IgD-negative memory B cell (primary cell): ENCODE data around the gene AOPEP. TPM values are rescaled to one million over a fixed set of nuclear protein-coding genes. Genes with fewer than 3 reads are reported as not detected.
A peak's percentile ranks its signal among the peaks of the same experiment; 100 is the strongest.

Experiments
- H3K27ac Mint-ChIP-seq, 3 donors: one replicate each; pipeline ENCODE4 v1.8.0; 2020 to 2022; ENCODE audit warnings: mild to moderate bottlenecking in 3 of 3, mixed read lengths in 3 of 3, moderate library complexity in 1 of 3
- H3K27me3 Mint-ChIP-seq: one replicate; pipeline ENCODE4 v1.8.0; 2021; ENCODE audit warnings: mixed read lengths
- H3K36me3 Mint-ChIP-seq: one replicate; pipeline ENCODE4 v1.8.0; 2020; ENCODE audit warnings: mild to moderate bottlenecking, mixed read lengths
- H3K4me1 Mint-ChIP-seq, 3 donors: one replicate each; pipeline ENCODE4 v1.8.0; 2020 to 2022; ENCODE audit warnings: mixed read lengths in 3 of 3, mild to moderate bottlenecking in 1 of 3
- H3K4me3 Mint-ChIP-seq, 4 donors: one replicate each; pipeline ENCODE4 v1.8.0; 2020 to 2022; ENCODE audit warnings: mild to moderate bottlenecking in 4 of 4, mixed read lengths in 4 of 4, moderate library complexity in 3 of 4
- H3K9me3 Mint-ChIP-seq, 3 donors: one replicate each; pipeline ENCODE4 v1.8.0; 2020 to 2021; ENCODE audit warnings: mixed read lengths in 3 of 3, mild to moderate bottlenecking in 1 of 3
- polyA plus RNA-seq: library from polyadenylated mRNA; unstranded; fragments of 300-500 nt; fragmentation: Illumina TruSeq; gene quantifications from one replicate; pipeline ENCODE4 v1.2.3, GENCODE V29; 2021

Gene AOPEP
- polyA plus RNA-seq, 1 donor from 2014 or later: 4.5 TPM

DNA sequence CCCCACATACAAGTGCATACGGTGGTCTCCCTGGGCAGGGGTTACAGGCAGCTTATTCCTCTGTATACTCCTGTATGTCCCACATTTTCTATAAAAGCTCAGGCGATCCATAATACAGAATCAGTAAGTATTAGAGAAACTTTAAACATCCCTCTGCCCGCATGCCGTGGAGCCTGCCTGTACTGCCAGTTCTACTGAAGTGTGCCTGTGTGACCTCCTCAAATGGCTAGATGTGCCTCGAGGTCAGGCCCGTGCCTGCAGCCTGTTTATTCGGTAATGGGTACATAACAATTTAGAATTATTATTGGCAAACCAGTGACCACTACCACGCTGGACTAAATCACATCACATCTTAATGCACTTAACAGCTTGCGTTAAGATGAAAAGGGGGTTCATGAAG, 400.2 kb downstream of the AOPEP start:
- H3K9me3 Mint-ChIP-seq: no peaks in the 10 kb centered on the region
- no peaks in the 10 kb centered on the region for H3K4me1 Mint-ChIP-seq
- H3K4me3 Mint-ChIP-seq: peak overlapping the region in 1 of 4 donors; percentile 68
- no peak overlapping the region for H3K27ac Mint-ChIP-seq
- H3K27me3 Mint-ChIP-seq: no peaks in the 10 kb centered on the region
- H3K36me3 Mint-ChIP-seq: peaks cover 6% of the 10 kb centered on the region

DNA sequence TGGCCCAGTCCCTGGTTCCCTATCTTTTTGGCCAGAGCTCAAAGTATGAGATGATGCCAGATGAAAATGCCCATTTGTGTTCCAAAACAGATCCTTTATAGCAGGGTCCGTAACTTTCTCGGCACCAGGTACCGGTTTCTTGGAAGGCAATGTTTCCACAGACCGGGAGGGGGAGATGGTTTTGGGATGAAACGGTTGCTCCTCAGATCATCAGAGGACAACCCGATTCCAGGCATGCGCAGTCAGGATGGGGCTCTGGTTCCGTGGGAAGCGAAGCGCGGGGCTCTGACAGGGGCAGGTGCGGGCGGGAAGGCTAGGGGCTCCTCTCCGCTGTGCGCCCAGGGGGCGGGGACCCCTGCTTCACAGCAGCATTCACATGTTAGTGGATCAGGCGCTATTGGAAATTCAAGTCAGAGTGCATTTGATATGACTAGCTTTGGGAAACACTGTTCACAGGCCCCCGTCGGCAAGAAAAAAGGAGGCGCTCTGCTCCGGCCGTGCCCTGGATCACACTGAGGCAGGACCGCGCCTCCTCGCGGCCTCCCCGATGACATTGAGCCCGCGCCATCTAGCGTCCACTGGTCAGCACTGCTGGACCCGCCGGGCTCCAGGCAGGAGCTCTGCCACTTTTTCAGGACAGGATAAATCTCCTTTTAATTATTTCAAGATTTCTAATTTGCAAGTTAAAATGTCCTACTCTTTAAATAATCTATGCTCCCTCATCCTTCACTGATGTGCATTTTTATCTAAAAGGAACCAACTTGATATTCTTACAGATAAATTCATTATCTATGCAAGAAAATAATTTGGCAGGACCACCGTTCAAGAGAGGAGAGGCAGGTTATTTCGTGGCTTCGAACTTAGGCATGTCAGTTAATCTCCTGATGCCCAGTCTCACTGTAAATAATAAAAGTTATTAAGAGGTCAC, 401.0 kb downstream of the AOPEP start:
- H3K4me3 Mint-ChIP-seq: peak overlapping the region in 1 of 4 donors; percentile 45
- no peaks in the 10 kb centered on the region for H3K4me1 Mint-ChIP-seq
- no peak overlapping the region for H3K27ac Mint-ChIP-seq
- no peaks in the 10 kb centered on the region for H3K27me3 Mint-ChIP-seq
- no peaks in the 10 kb centered on the region for H3K9me3 Mint-ChIP-seq
- peaks cover 4% of the 10 kb centered on the region for H3K36me3 Mint-ChIP-seq

DNA sequence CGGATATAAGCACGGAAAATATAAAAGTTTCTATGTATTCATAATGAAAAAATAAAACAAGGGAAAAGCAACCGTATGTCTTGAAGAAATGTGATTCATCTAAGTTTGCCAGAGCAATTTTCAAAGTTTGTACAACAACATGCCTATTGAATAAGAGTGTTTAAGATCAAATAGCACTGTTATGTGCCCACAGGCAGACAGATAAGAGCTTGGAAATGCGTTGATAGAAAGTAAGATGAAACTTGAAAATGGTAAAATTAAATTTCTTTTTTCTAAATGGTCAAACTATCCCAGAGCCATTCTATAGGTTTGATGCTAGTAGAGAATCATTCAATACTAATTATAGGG, 401.7 kb downstream of the AOPEP start:
- Mint-ChIP-seq H3K4me3 (no peak overlapping the region), H3K9me3 (no peaks in the 10 kb centered on the region), H3K27me3 (no peaks in the 10 kb centered on the region), H3K4me1 (no peaks in the 10 kb centered on the region), H3K27ac (peak overlapping the region in 1 of 3 donors; percentile 10), H3K36me3 (peaks cover 4% of the 10 kb centered on the region)

DNA sequence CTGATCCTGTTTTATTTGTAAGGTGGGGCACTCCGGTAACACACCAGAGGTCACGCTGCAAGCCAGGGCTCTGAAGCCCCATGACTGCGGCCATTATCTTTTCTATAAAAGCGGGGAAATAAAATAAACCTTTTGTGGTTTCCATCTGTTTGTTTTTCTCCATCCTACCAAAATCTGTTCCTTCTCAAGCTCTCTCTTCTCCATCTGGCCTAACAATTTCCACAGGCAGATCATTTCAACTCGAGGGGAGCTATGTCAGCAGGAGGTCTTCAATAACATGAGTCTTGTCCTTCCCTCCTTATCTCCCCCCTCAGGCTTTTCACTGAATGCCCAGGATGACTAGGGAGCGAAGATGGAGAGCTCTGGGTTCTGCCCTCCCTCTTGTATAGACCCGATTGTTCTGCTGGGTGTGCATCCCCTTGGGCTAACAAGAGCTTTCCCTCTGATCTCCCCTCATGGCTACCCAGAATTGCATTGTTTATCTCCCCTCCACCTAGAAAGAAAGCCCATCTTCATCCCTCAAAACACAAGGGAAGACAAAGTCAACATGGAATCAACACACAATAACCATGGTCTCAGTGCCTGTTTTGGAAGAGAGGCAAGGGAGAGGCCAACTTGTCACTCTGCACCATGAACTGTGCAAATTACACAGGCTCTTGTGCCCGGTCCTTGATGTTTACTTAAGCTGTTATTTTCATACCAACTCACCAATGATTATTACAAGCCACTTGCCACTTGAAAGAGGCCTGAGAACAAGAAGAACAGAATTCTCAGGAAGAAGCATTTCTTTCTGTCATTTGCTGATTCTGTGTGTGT, 403.2 kb downstream of the AOPEP start:
- Mint-ChIP-seq H3K4me3 (no peak overlapping the region), H3K4me1 (no peaks in the 10 kb centered on the region), H3K27me3 (no peaks in the 10 kb centered on the region), H3K36me3 (peaks cover under 1% of the 10 kb centered on the region), H3K27ac (peak overlapping the region in 1 of 3 donors; percentile 45), H3K9me3 (no peaks in the 10 kb centered on the region)

DNA sequence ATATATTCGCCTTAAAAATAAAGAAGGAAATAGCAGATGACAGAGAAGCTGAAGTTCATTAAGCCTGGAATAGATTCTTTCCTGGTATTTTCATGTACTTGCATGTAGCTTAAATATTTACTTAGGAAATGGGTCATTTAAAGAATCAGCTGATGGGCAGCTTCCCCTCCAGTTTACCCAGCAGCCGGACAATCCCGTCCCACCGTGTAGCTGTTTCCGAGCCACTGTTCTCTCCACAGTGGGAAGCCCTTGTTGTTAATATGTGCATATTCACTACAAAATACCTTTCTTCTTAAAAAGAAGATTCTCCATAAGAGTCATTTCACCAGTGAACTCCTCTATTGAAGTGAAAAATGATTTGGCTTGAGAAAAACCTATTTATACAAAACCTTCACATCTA, 404.0 kb downstream of the AOPEP start:
- Mint-ChIP-seq H3K9me3 (no peaks in the 10 kb centered on the region), H3K36me3 (no peaks in the 10 kb centered on the region), H3K4me1 (no peaks in the 10 kb centered on the region), H3K27me3 (no peaks in the 10 kb centered on the region), H3K4me3 (no peak overlapping the region), H3K27ac (peak overlapping the region in 1 of 3 donors; percentile 45)

DNA sequence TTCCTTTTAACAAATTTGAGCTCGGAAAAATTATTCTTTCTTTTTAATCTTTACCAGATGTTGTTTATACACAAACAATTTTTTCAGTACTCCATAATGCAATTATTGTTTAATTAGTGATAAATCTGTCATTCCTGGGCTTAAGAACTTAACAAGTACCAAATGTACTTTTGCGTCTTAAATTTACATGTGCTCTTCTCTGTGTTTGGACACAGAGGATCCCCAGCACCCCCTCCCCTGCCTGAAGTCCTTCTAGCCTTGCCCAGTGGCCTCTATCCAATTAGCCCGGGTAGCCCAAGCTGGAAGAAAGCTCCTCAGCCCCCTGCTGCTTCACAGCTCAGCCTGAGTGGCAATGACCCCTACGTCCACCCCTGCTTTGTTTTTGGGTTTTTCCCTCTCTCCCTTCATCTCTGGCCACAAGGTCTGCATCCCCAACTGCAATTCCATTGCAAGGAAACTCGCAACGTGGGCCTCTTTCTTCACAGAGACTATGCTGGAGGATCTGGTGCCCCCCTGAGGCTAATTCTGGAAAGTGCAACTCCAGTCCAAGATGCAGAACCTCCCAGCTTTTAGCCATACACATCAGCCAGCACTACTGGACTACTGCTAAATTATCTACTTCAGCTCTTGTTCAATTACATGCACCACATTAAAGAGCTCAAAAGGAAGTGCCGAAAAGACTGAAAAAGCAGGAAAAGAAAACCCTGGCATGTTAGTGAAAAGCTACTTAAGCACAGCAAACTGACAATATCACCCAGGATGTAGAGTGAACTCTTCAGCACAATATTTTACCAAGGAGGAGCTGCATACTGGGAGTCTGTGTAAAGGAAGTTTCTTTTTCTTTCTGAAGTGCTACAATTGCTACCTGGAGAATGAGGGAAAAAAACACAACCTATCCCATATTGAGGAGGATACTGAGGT, 404.8 kb downstream of the AOPEP start:
- Mint-ChIP-seq H3K27ac (no peak overlapping the region), H3K9me3 (no peaks in the 10 kb centered on the region), H3K4me1 (no peaks in the 10 kb centered on the region), H3K4me3 (no peak overlapping the region), H3K27me3 (no peaks in the 10 kb centered on the region), H3K36me3 (no peaks in the 10 kb centered on the region)

DNA sequence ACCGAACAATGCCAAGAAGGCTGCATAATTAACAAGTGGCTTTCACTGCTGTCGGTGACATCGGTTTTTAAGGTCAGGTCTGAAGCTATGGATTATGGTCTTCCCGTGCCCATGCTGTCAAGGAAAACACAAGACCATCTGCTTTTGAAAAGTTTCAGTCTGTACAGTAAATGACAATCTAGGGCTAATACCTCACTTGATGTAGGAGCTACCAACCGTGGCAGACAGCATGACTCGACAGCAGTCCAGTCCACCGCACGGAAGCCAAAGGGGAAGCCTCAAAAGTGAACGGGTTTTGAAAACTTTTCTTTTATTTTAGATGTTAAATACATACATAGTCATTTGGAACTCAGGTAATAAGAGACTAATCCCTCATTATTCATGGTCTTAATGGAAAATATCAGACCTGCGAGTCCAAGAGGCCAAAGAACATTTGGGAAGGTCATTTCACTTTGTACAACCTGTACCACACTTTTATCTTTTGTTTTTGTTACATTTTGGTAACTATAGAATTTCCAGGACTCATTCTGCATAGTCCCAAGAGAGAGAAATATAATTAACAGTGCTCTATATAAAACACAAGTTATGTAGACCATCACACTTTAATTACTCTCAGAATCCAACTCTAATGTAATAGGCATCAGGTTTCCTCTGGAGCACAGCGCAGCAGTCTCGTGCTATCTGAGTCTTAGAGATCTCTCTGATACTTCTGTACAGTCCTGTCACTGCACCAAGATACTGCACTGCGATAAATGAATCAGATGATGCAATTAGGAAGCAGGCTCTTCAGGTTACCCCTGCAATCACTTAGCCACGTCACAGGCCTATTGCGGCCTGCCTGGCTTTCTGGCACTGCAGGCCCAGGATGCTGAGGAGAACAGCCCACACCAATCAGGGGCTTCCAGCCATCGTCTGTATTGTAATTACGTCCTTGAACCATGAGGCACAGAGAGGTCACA, 406.1 kb downstream of the AOPEP start:
- Mint-ChIP-seq H3K27me3 (no peaks in the 10 kb centered on the region), H3K9me3 (no peaks in the 10 kb centered on the region), H3K4me3 (no peak overlapping the region), H3K4me1 (no peaks in the 10 kb centered on the region), H3K27ac (no peak overlapping the region), H3K36me3 (peaks cover 5% of the 10 kb centered on the region)

DNA sequence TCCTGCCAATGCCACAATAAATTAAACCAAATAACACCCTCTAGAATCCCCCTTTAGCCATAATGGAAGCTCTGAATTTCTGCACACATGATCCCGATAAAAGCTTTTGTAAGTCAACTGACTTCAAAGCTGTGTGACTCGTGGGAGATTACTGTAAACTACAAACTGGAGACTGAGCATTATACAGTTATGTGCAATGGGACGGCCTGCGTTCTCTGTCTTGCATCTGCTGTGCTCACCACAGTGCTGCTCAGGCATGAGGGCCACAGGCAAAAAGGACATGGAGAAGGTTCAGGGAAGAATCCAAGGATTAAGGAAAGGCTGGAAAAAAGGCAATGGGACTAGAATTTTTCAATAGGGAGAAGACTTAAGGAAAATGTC, 406.8 kb downstream of the AOPEP start:
- H3K36me3 Mint-ChIP-seq: peaks cover 7% of the 10 kb centered on the region
- no peak overlapping the region for H3K27ac Mint-ChIP-seq
- H3K4me1 Mint-ChIP-seq: no peaks in the 10 kb centered on the region
- H3K27me3 Mint-ChIP-seq: no peaks in the 10 kb centered on the region
- H3K4me3 Mint-ChIP-seq: no peak overlapping the region
- H3K9me3 Mint-ChIP-seq: no peaks in the 10 kb centered on the region

DNA sequence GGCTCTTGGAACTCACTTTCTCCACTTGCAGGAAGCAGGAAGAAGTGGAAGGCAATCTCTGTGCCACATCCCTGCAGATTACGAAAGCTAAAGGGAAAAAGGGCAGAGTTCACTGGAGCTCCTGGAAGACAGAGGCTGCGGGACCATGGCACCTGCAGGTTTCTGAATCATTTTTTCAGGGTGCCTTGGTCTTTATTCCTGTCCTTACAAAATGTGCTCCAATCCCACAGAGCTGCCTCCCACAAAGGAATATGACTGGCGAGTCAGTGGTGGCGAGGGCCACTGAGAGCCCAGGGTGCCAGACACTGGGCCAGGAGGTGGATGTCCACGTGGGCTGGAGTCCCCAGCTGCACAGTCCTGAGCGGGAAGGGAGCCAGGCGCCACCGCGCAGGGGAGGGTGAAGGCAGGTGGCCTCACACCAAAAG, 408.0 kb downstream of the AOPEP start:
- Mint-ChIP-seq H3K4me1 (no peaks in the 10 kb centered on the region), H3K9me3 (no peaks in the 10 kb centered on the region), H3K27ac (no peak overlapping the region), H3K27me3 (no peaks in the 10 kb centered on the region), H3K4me3 (no peak overlapping the region), H3K36me3 (peaks cover 9% of the 10 kb centered on the region)

DNA sequence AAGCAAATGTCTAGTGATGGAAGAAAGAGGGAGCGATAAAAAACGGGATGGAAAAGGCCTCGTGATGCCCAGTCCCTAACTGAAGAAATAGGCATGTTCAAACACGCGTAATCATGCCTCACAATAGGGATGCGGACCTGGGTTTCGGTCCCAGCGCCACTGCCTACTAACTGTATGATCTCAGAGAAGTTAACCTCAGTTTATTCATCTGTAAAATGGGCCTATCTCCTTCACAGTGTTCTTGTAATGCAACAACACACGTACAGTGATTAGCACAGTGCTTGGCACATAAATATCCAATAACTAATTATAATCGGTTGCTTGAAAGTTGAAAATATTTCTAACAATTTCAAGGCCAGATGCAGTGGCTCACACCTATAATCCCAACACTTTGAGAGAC, 409.3 kb downstream of the AOPEP start:
- H3K27ac Mint-ChIP-seq: no peak overlapping the region
- no peak overlapping the region for H3K4me3 Mint-ChIP-seq
- H3K4me1 Mint-ChIP-seq: no peaks in the 10 kb centered on the region
- peaks cover 9% of the 10 kb centered on the region for H3K36me3 Mint-ChIP-seq
- H3K27me3 Mint-ChIP-seq: no peaks in the 10 kb centered on the region
- H3K9me3 Mint-ChIP-seq: no peaks in the 10 kb centered on the region

Other genes with a start within 250 kb of the AOPEP start
- not detected for gene PCAT7, start 171.6 kb upstream of the AOPEP start, polyA plus RNA-seq
- not detected for gene FBP2, start 132.9 kb upstream of the AOPEP start, polyA plus RNA-seq
- gene FBP1, start 87.2 kb upstream of the AOPEP start, polyA plus RNA-seq: 7.1 TPM